Gastrocnemius medialis (tissue), 4 donors: ENCODE results near the gene TMEM74B. TPM values are rescaled to one million over a fixed set of nuclear protein-coding genes. Genes with fewer than 3 reads are reported as not detected.

Experiments
- ATAC-seq, 2 donors: fragments of 150-250 bp; one replicate each; pipeline ENCODE4 v1.9.1; 2016
- DNase-seq, 2 donors: peaks; one replicate each; pipeline ENCODE4 v3.0.0-alpha.2; 2019
- H3K27ac ChIP-seq, 4 donors: fragments of 200-600 bp; sonication (generic); 1 replicate in 1 of 4; 2 replicates in 3 of 4; pipeline ENCODE4 v1.5.1; 2016 to 2018; ENCODE audit warnings: mild to moderate bottlenecking in 2 of 4, moderate library complexity in 1 of 4
- H3K27me3 ChIP-seq, 3 donors: fragments of 200-600 bp; sonication (generic) in 2 of 3; 1 replicate in 1 of 3; 2 replicates in 2 of 3; pipeline versions ENCODE4 v1.5.1 to v1.6.0; 2016 to 2019; ENCODE audit warnings: mild to moderate bottlenecking in 1 of 3, moderate library complexity in 1 of 3
- H3K36me3 ChIP-seq, 2 donors: fragments of 200-600 bp; sonication (generic) in 1 of 2; one replicate each; pipeline ENCODE4 v1.5.1; 2017 to 2018
- H3K4me1 ChIP-seq, 2 donors: fragments of 200-600 bp; sonication (generic) in 1 of 2; one replicate each; pipeline ENCODE4 v1.5.1; 2016 to 2017; ENCODE audit warnings: mild to moderate bottlenecking in 2 of 2
- H3K4me3 ChIP-seq, 4 donors: fragments of 200-600 bp; sonication (generic) in 3 of 4; 1 replicate in 1 of 4; 2 replicates in 3 of 4; pipeline ENCODE4 v1.5.1; 2016 to 2019; ENCODE audit warnings: mild to moderate bottlenecking in 2 of 4
- H3K9me3 ChIP-seq, 3 donors: fragments of 200-600 bp; sonication (generic) in 2 of 3; 1 replicate in 1 of 3; 2 replicates in 2 of 3; pipeline ENCODE4 v1.5.1; 2016 to 2019
- CTCF ChIP-seq, 5 experiments: fragments of 450-650 bp in 3 of 5; fragments of 200-600 bp in 2 of 5; sonication (generic) in 2 of 5; IDR thresholded peaks in 4 of 5; conservative IDR thresholded peaks in 1 of 5; 1 replicate in 4 of 5; 2 replicates in 1 of 5; pipeline ENCODE4 v1.5.1; 2016 to 2019; ENCODE audit warnings: antibody characterized with exemption in 5 of 5, mild to moderate bottlenecking in 3 of 5, moderate library complexity in 3 of 5
- POLR2A ChIP-seq, 2 donors: fragments of 450-650 bp; IDR thresholded peaks; one replicate each; pipeline ENCODE4 v1.6.1; 2017; ENCODE audit warnings: antibody characterized with exemption in 2 of 2, mild to moderate bottlenecking in 2 of 2, moderate library complexity in 2 of 2
- in situ Hi-C, 4 donors: fragments of 200-750 bp; cut with MboI; loops; one replicate each; pipeline versions ENCODE4 v1.15.0 to v1.8.0; 2017; ENCODE audit warnings: low sequenced_read_pairs in 4 of 4
- intact Hi-C: fragments of 100-400 bp; cut with DNase I; formaldehyde crosslinking; loops from one replicate; pipeline ENCODE4 v1.15.1; 2023; ENCODE audit warnings: low total_unique reads
- total RNA-seq, 4 donors: library from RNA; depleted of rRNA; stranded (reverse); fragments of >200 nt; gene quantifications; one replicate each; pipeline versions ENCODE4 v1.1.0 to v1.2.3, GENCODE V29; 2016

Gene TMEM74B
- total RNA-seq, 4 donors from 2014 or later = 0.42 to 0.82 TPM; not detected in 2

- DNase-seq (no peak), ATAC-seq (no peak)
- Histone ChIP-seq H3K27me3 (no peaks in the 10 kb centered on the region), H3K4me3 (no peak overlapping the region), H3K9me3 (no peaks in the 10 kb centered on the region), H3K4me1 (no peaks in the 10 kb centered on the region), H3K36me3 (peaks cover 1 to 83% of the 10 kb centered on the region in 2 donors), H3K27ac (no peak overlapping the region)
- in situ Hi-C loops = no loop called here
- TF ChIP-seq POLR2A (IDR thresholded peaks at IDR 0.05) (no peak), CTCF (IDR thresholded peaks at IDR 0.05 in 4 of 5, conservative IDR thresholded peaks at IDR 0.05 in 1 of 5) (no peak)
- intact Hi-C loops = no loop called here
These were observed 15.6 kb downstream of the TMEM74B start for GRCh38 chr20:1169224-1169623.

GRCh38 chr20:1166948-1167720, 17.6 kb downstream of the TMEM74B start:
- in situ Hi-C loops = no loop called here
- Histone ChIP-seq H3K4me3 (no peak overlapping the region), H3K36me3 (peaks cover 2 to 86% of the 10 kb centered on the region in 2 donors), H3K4me1 (peaks cover 0 to 4% of the 10 kb centered on the region in 2 donors), H3K9me3 (no peaks in the 10 kb centered on the region), H3K27me3 (no peaks in the 10 kb centered on the region), H3K27ac (no peak overlapping the region)
- DNase-seq (no peak), ATAC-seq (no peak)
- intact Hi-C loops = no loop called here
- TF ChIP-seq CTCF (IDR thresholded peaks at IDR 0.05 in 4 of 5, conservative IDR thresholded peaks at IDR 0.05 in 1 of 5) (no peak), POLR2A (IDR thresholded peaks at IDR 0.05) (no peak)

GRCh38 chr20:1165941-1166340, 18.8 kb downstream of the TMEM74B start:
- Histone ChIP-seq H3K9me3 (no peaks in the 10 kb centered on the region), H3K27ac (no peak overlapping the region), H3K36me3 (peaks cover 2 to 90% of the 10 kb centered on the region in 2 donors), H3K4me1 (peaks cover 0 to 8% of the 10 kb centered on the region in 2 donors), H3K4me3 (no peak overlapping the region), H3K27me3 (no peaks in the 10 kb centered on the region)
- DNase-seq (no peak), ATAC-seq (no peak)
- intact Hi-C loops (loop anchor here (1.0 kb wide), 1 partner anchor 14 kb away; no protein-coding TSS in a partner anchor), in situ Hi-C loops (no loop called here)
- no peak for TF ChIP-seq CTCF (IDR thresholded peaks at IDR 0.05 in 4 of 5, conservative IDR thresholded peaks at IDR 0.05 in 1 of 5)
- TF ChIP-seq POLR2A (IDR thresholded peaks at IDR 0.05) = no peak

- H3K4me3 ChIP-seq = no peak overlapping the region
- H3K36me3 ChIP-seq = peaks cover 2 to 90% of the 10 kb centered on the region in 2 donors
- H3K9me3 ChIP-seq = no peaks in the 10 kb centered on the region
- intact Hi-C loops (loop anchor here (1.0 kb wide), 1 partner anchor 15 kb away; no protein-coding TSS in a partner anchor), in situ Hi-C loops (no loop called here)
- ATAC-seq (no peak), DNase-seq (no peak)
- TF ChIP-seq CTCF (IDR thresholded peaks at IDR 0.05 in 4 of 5, conservative IDR thresholded peaks at IDR 0.05 in 1 of 5) = no peak
- TF ChIP-seq POLR2A (IDR thresholded peaks at IDR 0.05) = no peak
- no peaks in the 10 kb centered on the region for H3K27me3 ChIP-seq
- H3K27ac ChIP-seq = no peak overlapping the region
- peaks cover 0 to 8% of the 10 kb centered on the region in 2 donors for H3K4me1 ChIP-seq
These were observed 19.3 kb downstream of the TMEM74B start for GRCh38 chr20:1165521-1165920.
